Neural cell (in vitro differentiated cells): ENCODE measurements around the gene MSI2. TPM values are rescaled to one million over a fixed set of nuclear protein-coding genes. Genes with fewer than 3 reads are reported as not detected.

Experiments used
- H2AFZ ChIP-seq: fragments of 200-600, 300-800 bp; sonication (generic), shearing (Covaris generic); 2 replicates; pipeline ENCODE4 v1.6.0; 2014; ENCODE audit warnings: low read depth, mild to moderate bottlenecking, antibody characterized with exemption, low read length, moderate library complexity
- H3F3A ChIP-seq: fragments of 200-600 bp; shearing (Covaris generic); 2 replicates; pipeline ENCODE4 v1.6.1; 2016; ENCODE audit warnings: mild to moderate bottlenecking, moderate library complexity, mixed read lengths, antibody characterized with exemption, low read length; ENCODE audit not compliant: insufficient read depth, poor library complexity, severe bottlenecking
- H3K27ac ChIP-seq: fragments of 200-600, 300-800 bp; sonication (generic), shearing (Covaris generic); 2 replicates; pipeline ENCODE4 v1.5.1; 2014; ENCODE audit warnings: mild to moderate bottlenecking, low read length, moderate library complexity
- H3K27me3 ChIP-seq: fragments of 300-800, 200-600 bp; sonication (generic), shearing (Covaris generic); 2 replicates; pipeline ENCODE4 v1.6.0; 2014; ENCODE audit warnings: mild to moderate bottlenecking, low read depth, low read length, moderate library complexity; ENCODE audit not compliant: insufficient read depth
- H3K36me3 ChIP-seq: fragments of 300-800, 200-600 bp; sonication (generic), shearing (Covaris generic); 2 replicates; pipeline ENCODE4 v1.5.1; 2014; ENCODE audit warnings: mild to moderate bottlenecking, antibody characterized with exemption, low read length, moderate library complexity; ENCODE audit not compliant: insufficient read depth
- H3K4me2 ChIP-seq: fragments of 300-800, 200-600 bp; sonication (generic), shearing (Covaris generic); 2 replicates; pipeline ENCODE4 v1.6.0; 2014; ENCODE audit warnings: mild to moderate bottlenecking, low read length
- H3K4me3 ChIP-seq: fragments of 300-800, 200-600 bp; sonication (generic), shearing (Covaris generic); 2 replicates; pipeline ENCODE4 v1.5.1; 2014; ENCODE audit warnings: mild to moderate bottlenecking, low read length, moderate library complexity
- H3K79me2 ChIP-seq: fragments of 200-600 bp; shearing (Covaris generic); replicated peaks from 2 replicates; pipeline ENCODE4 v1.6.0; 2014; ENCODE audit warnings: mild to moderate bottlenecking, low read length, moderate library complexity; ENCODE audit not compliant: insufficient read depth
- H3K9ac ChIP-seq: fragments of 300-800, 200-600 bp; sonication (generic), shearing (Covaris generic); 2 replicates; pipeline ENCODE4 v1.6.1; 2016; ENCODE audit warnings: mild to moderate bottlenecking, low read length, mixed read lengths
- H3K9me2 ChIP-seq: fragments of 200-600 bp; shearing (Covaris generic); 2 replicates; pipeline ENCODE4 v1.6.1; 2016; ENCODE audit warnings: mild to moderate bottlenecking, low read length, mixed read lengths; ENCODE audit not compliant: insufficient read depth
- H3K9me3 ChIP-seq: fragments of 200-600, 300-800 bp; sonication (generic), shearing (Covaris generic); 2 replicates; pipeline ENCODE4 v1.6.1; 2016; ENCODE audit warnings: mild to moderate bottlenecking, mixed run types, low read length, moderate library complexity, mixed read lengths
- H4K20me1 ChIP-seq: fragments of 200-600 bp; shearing (Covaris generic); 2 replicates; pipeline ENCODE4 v1.6.1; 2016; ENCODE audit warnings: mild to moderate bottlenecking, mixed run types; ENCODE audit not compliant: insufficient read depth
- EP300 ChIP-seq: fragments of 450-650 bp; conservative IDR thresholded peaks from 2 replicates; pipeline ENCODE4 v1.6.1; 2014; ENCODE audit warnings: antibody characterized with exemption, mild to moderate bottlenecking, moderate library complexity; ENCODE audit not compliant: poor library complexity, severe bottlenecking
- EZH2 ChIP-seq: fragments of 200-600, 300-800 bp; shearing (Covaris generic), sonication (generic); IDR thresholded peaks from 2 replicates; pipeline ENCODE4 v1.6.1; 2014; ENCODE audit warnings: antibody characterized with exemption, low read length, borderline replicate concordance, mild to moderate bottlenecking; ENCODE audit not compliant: insufficient read depth, poor library complexity, severe bottlenecking
- MXI1 ChIP-seq: fragments of 450-650 bp; conservative IDR thresholded peaks from 2 replicates; pipeline ENCODE4 v1.6.1; 2014; ENCODE audit warnings: antibody characterized with exemption, mild to moderate bottlenecking; ENCODE audit not compliant: poor library complexity, severe bottlenecking
- POLR2AphosphoS5 ChIP-seq: IDR thresholded peaks from 2 replicates; pipeline ENCODE4 v1.6.1; 2012
- RAD21 ChIP-seq: fragments of 450-650 bp; conservative IDR thresholded peaks from 2 replicates; pipeline ENCODE4 v1.6.1; 2014; ENCODE audit warnings: antibody characterized with exemption, mild to moderate bottlenecking, moderate library complexity
- SMC3 ChIP-seq: fragments of 450-650 bp; conservative IDR thresholded peaks from 2 replicates; pipeline ENCODE4 v1.6.1; 2014; ENCODE audit warnings: antibody characterized with exemption, mild to moderate bottlenecking, moderate library complexity; ENCODE audit not compliant: poor library complexity
- TAF1 ChIP-seq: IDR thresholded peaks from 2 replicates; pipeline ENCODE4 v1.6.1; 2012; ENCODE audit warnings: low read depth
- polyA plus RNA-seq: library from polyadenylated mRNA; depleted of rRNA; stranded (reverse); fragments of >200 nt; gene quantifications from 2 replicates; pipeline ENCODE4 v1.2.3, GENCODE V29; 2014
- TF ChIP-seq, protein P1 (sequence below): fragments of 450-650 bp; IDR thresholded peaks from 2 replicates; pipeline ENCODE4 v1.5.1; 2014; ENCODE audit warnings: antibody characterized with exemption, mild to moderate bottlenecking, moderate library complexity; ENCODE audit not compliant: poor library complexity, severe bottlenecking
- TF ChIP-seq, protein P2 (sequence below): IDR thresholded peaks from 2 replicates; pipeline ENCODE4 v1.6.1; 2012; ENCODE audit warnings: borderline replicate concordance

Gene MSI2
- polyA plus RNA-seq, 1 donor from 2014 or later = 61.4 TPM

DNA sequence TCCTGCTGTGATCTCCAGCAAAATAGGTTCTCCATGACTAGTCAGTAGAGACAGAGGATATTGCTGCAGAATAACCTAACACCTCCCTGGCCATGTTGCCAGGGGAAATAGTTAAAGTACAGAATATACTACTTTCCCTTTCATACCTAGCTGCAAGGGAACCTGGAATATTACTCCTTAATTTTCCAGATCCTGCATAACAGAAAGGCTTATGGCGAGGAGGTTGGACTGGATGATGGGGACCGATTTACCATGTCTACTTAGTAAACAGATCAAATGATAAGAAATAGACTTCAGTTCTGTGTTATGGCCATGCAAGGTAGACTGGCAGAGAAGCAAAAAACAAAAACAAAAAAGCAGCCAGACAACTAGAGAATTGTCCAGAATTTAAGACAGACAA, 117.4 kb downstream of the MSI2 start:
- Histone ChIP-seq H3K27ac (no peak overlapping the region), H3F3A (no peaks in the 10 kb centered on the region), H3K9ac (no peak overlapping the region), H3K9me3 (no peaks in the 10 kb centered on the region), H3K4me3 (no peak overlapping the region), H3K36me3 (no peaks in the 10 kb centered on the region), H3K9me2 (no peaks in the 10 kb centered on the region), H3K4me2 (no peak overlapping the region), H3K79me2 (peaks cover 34% of the 10 kb centered on the region), H4K20me1 (no peaks in the 10 kb centered on the region), H2AFZ (no peak overlapping the region), H3K27me3 (no peaks in the 10 kb centered on the region)
- TF ChIP-seq POLR2AphosphoS5 = no peak
- no peak for TF ChIP-seq TAF1
- no peak for TF ChIP-seq EZH2
- no peak for TF ChIP-seq EP300
- TF ChIP-seq, protein P1, sequence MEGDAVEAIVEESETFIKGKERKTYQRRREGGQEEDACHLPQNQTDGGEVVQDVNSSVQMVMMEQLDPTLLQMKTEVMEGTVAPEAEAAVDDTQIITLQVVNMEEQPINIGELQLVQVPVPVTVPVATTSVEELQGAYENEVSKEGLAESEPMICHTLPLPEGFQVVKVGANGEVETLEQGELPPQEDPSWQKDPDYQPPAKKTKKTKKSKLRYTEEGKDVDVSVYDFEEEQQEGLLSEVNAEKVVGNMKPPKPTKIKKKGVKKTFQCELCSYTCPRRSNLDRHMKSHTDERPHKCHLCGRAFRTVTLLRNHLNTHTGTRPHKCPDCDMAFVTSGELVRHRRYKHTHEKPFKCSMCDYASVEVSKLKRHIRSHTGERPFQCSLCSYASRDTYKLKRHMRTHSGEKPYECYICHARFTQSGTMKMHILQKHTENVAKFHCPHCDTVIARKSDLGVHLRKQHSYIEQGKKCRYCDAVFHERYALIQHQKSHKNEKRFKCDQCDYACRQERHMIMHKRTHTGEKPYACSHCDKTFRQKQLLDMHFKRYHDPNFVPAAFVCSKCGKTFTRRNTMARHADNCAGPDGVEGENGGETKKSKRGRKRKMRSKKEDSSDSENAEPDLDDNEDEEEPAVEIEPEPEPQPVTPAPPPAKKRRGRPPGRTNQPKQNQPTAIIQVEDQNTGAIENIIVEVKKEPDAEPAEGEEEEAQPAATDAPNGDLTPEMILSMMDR = no peak
- TF ChIP-seq SMC3 = no peak
- no peak for TF ChIP-seq MXI1
- no peak for TF ChIP-seq RAD21
- TF ChIP-seq, protein P2, sequence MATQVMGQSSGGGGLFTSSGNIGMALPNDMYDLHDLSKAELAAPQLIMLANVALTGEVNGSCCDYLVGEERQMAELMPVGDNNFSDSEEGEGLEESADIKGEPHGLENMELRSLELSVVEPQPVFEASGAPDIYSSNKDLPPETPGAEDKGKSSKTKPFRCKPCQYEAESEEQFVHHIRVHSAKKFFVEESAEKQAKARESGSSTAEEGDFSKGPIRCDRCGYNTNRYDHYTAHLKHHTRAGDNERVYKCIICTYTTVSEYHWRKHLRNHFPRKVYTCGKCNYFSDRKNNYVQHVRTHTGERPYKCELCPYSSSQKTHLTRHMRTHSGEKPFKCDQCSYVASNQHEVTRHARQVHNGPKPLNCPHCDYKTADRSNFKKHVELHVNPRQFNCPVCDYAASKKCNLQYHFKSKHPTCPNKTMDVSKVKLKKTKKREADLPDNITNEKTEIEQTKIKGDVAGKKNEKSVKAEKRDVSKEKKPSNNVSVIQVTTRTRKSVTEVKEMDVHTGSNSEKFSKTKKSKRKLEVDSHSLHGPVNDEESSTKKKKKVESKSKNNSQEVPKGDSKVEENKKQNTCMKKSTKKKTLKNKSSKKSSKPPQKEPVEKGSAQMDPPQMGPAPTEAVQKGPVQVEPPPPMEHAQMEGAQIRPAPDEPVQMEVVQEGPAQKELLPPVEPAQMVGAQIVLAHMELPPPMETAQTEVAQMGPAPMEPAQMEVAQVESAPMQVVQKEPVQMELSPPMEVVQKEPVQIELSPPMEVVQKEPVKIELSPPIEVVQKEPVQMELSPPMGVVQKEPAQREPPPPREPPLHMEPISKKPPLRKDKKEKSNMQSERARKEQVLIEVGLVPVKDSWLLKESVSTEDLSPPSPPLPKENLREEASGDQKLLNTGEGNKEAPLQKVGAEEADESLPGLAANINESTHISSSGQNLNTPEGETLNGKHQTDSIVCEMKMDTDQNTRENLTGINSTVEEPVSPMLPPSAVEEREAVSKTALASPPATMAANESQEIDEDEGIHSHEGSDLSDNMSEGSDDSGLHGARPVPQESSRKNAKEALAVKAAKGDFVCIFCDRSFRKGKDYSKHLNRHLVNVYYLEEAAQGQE = no peak

DNA sequence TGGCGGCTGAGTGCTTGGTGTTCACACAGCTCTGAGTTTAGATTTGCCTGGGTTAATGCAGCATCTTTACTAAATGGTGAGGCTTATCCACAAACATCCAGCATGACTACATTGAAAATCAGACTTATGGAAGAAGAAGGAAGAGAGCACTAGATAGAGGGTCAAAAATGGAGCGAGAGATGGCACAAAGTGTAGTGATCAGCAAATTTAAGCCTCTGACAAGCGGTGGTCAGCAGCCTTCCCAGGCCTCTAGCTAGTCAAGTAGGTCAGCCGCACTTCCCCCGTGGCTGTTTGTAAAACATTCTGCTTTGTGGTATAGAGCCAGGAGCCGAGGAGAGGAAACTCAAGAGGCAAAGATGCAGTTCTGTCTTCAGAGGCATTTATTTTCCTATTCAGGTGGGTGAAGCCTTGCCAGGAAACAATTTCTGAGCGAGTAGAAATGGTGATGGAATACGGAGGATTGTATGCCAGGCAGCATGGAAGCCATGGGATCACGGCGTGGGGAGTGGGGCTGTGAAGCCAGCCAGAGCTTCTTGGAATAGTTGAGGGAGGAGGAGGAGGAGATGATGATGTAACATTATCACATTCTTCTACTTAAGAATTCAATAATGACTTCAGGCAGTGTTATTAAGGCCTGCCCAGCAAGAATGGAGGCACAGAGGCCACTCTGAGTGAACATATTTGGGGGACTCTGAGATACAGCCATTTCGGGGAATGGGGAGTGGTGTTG, 118.9 kb downstream of the MSI2 start:
- no peak overlapping the region for H3K9ac ChIP-seq
- H2AFZ ChIP-seq = no peak overlapping the region
- H3K4me2 ChIP-seq = no peak overlapping the region
- no peaks in the 10 kb centered on the region for H4K20me1 ChIP-seq
- no peaks in the 10 kb centered on the region for H3K9me2 ChIP-seq
- no peaks in the 10 kb centered on the region for H3K27me3 ChIP-seq
- no peaks in the 10 kb centered on the region for H3F3A ChIP-seq
- no peak overlapping the region for H3K27ac ChIP-seq
- H3K79me2 ChIP-seq = peaks cover 22% of the 10 kb centered on the region
- H3K36me3 ChIP-seq = no peaks in the 10 kb centered on the region
- TF ChIP-seq POLR2AphosphoS5 (no peak), EP300 (no peak), TAF1 (no peak), MXI1 (no peak), SMC3 (no peak), RAD21 (no peak), EZH2 (no peak)
- TF ChIP-seq, protein P2 = no peak
- TF ChIP-seq, protein P1 = no peak
- no peak overlapping the region for H3K4me3 ChIP-seq
- H3K9me3 ChIP-seq = no peaks in the 10 kb centered on the region
